Measurements from ENCODE around the gene OVCA2.

Gene OVCA2

DNA sequence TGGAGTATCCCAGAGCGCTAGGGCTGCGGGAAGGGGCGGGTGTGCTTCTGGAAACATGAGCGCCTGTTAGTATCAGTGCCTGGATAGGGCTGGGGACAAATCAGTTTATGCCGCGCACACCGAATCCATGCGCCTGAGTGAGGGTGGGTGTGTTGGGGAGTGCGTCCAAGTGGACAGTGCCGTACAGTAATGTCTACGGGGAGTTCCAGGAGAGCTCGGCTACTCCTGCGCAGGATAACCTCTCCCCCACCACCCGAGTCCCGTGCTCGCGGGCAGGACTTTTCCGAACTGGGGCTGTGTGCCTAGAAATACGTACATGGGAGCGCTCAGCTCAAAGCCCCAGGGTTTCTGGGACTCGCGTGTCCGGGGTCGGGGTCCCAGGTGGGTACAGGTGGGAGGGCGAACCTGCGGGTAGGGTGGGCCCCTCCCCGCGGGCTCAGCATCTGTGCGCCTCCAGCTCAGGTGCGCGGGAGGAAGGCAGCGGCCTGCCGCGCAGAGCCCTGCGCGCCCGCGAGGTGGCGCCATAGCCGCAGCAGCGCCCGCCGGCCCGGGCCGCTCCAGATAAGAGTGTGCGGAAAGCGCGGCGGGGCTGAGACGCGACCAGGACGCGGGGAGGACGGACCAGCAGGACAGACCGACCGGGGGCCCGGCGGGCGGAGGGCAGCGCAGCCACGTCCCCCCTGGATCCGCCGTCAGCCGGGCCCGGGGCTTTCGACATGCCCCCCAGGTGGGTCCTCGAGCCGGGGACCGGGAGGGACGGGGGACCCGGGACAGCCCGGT is 12.9 kb downstream of the OVCA2 start, which contains the start of gene HIC1:
TSS of gene HIC1 (plus strand) at position 592 of the 780 bp plus-strand sequence. CDS start 1,588 bp downstream, outside the sequence.
- peak in 10 of 14 donors; percentile 40 to 67 (median 54) for DNase-seq

DNA sequence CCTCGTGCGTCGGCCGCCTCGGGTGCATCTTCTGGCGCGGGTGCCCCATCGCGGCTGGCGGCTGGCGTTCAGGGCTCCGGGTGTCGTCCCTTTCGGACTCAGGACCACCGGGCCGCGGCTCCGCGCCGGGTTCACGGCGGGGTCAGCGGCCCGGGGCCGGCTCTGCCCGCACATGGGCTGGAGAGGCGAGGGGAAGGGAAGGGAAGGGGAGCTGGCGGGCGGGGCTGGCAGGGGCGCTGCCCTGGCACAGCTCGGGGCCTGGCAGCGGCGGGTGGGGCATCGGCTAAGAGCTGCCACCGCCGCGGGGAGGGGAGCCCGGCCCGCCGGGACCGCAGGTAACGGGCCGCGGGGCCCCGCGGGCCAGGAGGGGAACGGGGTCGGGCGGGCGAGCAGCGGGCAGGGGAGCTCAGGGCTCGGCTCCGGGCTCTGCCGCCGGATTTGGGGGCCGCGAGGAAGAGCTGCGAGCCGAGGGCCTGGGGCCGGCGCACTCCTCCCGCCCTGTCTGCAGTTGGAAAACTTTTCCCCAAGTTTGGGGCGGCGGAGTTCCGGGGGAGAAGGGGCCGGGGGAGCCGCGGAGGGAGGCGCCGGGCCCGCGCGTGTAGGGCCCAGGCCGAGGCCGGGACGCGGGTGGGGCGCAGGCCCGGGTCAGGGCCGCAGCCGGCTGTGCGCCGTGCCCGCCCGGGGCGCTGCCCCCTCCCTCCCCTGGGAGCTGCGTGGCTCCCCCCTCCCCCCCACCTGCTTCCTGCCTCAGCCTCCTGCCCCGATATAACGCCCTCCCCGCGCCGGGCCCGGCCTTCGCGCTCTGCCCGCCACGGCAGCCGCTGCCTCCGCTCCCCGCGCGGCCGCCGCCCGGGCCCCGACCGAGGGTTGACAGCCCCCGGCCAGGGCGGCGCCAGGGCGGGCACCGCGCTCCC is 13.7 kb downstream of the OVCA2 start:
- DNase-seq = no peak

DNA sequence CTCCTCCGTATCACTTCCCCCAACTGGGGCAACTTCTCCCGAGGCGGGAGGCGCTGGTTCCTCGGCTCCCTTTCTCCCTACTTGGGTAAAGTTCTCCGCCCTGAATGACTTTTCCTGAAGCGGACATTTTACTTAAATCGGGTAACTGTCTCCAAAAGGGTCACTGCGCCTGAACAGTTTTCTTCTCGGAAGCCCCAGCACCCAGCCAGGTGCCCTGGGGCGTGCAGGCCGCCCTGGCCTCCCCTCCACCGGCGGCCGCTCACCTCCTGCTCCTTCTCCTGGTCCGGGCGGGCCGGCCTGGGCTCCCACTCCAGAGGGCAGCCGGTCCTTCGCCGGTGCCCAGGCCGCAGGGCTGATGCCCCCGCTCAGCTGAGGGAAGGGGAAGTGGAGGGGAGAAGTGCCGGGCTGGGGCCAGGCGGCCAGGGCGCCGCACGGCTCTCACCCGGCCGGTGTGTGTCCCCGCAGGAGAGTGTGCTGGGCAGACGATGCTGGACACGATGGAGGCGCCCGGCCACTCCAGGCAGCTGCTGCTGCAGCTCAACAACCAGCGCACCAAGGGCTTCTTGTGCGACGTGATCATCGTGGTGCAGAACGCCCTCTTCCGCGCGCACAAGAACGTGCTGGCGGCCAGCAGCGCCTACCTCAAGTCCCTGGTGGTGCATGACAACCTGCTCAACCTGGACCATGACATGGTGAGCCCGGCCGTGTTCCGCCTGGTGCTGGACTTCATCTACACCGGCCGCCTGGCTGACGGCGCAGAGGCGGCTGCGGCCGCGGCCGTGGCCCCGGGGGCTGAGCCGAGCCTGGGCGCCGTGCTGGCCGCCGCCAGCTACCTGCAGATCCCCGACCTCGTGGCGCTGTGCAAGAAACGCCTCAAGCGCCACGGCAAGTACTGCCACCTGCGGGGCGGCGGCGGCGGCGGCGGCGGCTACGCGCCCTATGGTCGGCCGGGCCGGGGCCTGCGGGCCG is 14.7 kb downstream of the OVCA2 start:
- DNase-seq = no peak

DNA sequence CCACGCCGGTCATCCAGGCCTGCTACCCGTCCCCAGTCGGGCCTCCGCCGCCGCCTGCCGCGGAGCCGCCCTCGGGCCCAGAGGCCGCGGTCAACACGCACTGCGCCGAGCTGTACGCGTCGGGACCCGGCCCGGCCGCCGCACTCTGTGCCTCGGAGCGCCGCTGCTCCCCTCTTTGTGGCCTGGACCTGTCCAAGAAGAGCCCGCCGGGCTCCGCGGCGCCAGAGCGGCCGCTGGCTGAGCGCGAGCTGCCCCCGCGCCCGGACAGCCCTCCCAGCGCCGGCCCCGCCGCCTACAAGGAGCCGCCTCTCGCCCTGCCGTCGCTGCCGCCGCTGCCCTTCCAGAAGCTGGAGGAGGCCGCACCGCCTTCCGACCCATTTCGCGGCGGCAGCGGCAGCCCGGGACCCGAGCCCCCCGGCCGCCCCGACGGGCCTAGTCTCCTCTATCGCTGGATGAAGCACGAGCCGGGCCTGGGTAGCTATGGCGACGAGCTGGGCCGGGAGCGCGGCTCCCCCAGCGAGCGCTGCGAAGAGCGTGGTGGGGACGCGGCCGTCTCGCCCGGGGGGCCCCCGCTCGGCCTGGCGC is 15.4 kb downstream of the OVCA2 start:
- DNase-seq = no peak

DNA sequence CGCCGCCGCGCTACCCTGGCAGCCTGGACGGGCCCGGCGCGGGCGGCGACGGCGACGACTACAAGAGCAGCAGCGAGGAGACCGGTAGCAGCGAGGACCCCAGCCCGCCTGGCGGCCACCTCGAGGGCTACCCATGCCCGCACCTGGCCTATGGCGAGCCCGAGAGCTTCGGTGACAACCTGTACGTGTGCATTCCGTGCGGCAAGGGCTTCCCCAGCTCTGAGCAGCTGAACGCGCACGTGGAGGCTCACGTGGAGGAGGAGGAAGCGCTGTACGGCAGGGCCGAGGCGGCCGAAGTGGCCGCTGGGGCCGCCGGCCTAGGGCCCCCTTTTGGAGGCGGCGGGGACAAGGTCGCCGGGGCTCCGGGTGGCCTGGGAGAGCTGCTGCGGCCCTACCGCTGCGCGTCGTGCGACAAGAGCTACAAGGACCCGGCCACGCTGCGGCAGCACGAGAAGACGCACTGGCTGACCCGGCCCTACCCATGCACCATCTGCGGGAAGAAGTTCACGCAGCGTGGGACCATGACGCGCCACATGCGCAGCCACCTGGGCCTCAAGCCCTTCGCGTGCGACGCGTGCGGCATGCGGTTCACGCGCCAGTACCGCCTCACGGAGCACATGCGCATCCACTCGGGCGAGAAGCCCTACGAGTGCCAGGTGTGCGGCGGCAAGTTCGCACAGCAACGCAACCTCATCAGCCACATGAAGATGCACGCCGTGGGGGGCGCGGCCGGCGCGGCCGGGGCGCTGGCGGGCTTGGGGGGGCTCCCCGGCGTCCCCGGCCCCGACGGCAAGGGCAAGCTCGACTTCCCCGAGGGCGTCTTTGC is 16.2 kb downstream of the OVCA2 start:
- DNase-seq = no peak

DNA sequence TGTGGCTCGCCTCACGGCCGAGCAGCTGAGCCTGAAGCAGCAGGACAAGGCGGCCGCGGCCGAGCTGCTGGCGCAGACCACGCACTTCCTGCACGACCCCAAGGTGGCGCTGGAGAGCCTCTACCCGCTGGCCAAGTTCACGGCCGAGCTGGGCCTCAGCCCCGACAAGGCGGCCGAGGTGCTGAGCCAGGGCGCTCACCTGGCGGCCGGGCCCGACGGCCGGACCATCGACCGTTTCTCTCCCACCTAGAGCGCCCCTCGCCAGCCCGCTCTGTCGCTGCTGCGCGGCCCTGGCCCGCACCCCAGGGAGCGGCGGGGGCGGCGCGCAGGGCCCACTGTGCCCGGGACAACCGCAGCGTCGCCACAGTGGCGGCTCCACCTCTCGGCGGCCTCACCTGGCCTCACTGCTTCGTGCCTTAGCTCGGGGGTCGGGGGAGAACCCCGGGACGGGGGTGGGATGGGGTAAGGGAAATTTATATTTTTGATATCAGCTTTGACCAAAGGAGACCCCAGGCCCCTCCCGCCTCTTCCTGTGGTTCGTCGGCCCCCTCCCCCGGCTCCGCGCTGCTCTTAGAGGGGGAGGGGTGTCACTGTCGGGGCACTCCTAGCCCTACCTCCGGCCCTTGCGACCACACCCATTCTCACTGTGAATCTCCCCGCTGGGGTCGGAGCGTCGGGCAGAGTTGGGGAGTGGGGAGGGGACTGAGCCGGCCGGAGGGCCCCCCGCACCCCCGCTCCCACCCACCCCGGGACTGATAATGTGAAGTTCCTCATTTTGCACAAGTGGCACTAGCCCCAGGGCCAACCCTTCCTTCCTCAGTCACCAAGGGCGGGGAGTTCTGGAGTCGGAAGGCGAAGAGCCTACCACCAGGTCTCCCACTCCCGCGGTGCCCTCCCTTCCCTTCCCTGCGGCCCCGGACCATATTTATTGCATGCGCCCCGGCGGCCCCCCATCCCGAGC is 17.0 kb downstream of the OVCA2 start:
- peak in 5 of 14 donors; percentile 11 to 48 (median 20) for DNase-seq

DNA sequence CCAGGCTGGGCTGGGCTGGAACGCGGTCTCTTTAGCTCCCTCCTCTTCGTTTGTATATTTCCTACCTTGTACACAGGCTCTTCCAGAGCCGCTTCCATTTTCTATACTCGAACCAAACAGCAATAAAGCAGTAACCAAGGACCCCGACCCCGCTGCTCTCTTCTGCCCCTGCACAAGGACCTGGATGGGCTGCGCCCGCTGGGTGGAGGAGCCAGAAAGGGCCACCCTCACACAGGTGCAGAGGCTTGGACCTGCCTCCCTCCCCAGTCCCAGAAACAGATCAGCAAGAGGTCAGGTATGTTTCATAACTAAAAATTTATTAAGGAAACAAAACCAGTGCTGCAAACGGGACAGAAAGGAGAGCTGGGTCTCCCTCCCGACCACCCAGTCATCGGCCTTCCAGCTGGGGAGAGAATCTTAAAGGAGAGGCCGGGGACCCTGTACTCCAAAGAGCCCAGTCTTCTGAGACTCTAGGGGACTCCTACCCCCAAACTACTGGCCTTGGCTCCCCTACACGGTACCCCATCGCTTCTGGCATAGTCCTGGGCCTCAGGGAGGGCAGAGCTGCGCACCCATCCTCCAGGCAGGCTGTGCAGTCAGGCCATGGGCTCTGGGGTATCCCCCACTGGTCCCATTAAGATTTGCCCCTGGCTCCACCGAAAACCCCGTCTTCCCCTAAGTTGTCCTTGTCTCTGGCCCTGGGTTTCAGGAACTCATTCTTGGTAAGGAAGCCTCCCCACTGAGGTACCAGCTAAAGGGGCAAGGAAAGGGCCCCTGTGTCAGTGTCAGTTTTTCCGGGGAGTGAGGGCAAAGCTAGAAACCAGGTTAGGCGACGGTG is 17.9 kb downstream of the OVCA2 start:
- no peak for DNase-seq

DNA sequence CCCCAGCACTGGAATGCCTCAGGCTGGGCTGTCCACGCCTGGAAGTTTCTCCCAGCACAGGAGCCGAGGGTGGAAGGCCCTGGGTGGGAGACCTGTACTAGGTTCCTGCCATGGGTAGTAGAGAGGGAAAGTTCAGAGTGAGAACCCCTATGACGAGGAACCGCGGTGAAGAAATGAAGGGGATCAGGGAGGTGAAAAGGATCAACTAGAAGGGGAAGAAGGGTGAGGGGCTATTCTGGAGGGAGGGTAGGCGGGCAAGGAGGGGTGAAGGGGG is 18.5 kb downstream of the OVCA2 start:
- DNase-seq = no peak

DNA sequence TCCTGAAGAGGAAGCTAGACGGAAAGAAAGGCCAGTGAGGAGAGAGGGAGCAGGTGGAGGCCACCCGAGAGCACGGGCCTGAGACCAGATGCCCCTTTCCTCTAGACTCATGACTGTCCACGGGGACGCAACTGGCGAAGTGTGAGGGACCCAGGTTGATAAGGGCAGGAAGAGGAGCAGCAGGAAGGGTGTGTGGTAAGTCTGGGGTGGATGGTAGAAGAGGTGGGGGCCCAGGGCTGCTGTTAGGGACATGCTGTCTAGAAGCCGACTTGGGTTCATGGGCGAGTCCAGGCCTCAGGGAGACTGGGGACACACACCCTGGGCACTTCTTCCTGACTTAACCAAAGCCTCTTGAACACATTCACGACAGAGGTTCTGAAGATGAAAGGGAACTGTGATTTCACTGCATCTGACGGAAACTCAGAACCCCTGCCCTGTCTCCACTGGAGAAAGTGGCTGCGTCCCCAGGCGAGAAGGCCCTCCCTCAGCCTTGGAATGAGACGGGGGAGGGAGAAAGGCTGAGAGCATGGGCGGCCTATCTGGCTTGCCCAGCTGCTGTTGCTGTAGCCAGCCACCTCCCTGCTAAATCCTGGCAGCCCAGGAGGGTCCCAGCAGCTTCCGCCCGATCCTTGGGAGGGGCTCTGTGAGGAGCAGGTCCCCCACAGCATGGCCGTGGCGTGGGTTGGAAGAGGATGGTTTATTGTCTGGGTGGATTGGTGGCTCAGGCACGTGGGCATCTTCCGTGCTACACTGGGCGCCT is 19.0 kb downstream of the OVCA2 start:
- DNase-seq = no peak

DNA sequence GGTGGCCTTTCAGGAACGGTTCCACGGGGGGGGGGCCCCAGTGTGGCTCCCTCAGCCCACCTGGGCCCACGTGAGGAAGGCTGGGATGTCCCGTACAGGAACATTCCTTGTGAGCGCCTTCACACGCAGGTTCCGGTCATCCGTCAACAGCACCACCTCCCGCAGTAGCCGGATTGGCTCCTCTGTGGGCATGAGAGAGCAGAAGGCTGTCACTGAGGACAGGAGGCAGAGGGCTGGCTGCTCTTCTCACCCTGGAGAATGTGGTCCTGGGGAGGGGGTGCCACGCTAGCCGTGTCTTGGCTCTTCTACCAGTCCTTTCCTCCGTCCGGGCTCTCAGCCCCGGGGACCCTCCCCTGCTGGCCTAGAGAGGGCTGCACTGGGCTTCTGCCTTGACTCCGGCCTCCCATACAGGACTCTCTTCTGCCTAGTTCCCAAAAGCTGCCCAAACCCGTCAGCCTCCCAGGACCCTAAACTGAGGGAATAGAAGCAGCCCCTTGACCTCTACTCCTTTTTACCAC is 19.7 kb downstream of the OVCA2 start:
- no peak for DNase-seq

DNA sequence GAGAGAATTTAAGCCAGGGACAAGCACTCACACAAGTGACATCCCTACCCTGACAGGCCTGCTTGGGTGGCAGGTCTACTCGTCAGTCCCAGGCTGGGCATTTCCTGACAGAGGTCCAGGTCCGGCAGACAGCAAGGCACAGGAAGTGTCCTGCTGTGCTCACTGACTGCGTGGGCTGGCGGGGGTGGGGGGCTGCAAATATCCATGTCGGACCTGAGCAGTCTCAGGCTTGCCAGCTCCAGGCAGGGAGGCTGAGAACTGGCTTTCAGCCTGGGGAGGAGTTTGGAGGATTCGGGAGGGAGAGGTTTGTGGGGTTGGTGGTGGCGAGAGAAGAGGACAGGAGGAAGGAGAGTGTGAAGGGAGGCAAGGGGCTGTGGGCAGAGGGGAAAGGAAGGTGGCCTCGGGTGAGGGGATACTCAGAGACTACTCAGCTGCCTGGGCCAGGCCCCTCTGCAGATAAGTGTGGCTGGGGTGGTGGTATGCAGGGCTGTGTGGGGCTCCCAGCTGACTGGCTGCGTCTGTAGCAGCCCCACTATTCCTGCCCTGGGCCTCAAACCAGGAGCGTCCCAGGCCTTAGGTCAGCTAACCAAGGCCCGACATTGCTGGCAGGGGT is 20.9 kb downstream of the OVCA2 start:
- no peak for DNase-seq

DNA sequence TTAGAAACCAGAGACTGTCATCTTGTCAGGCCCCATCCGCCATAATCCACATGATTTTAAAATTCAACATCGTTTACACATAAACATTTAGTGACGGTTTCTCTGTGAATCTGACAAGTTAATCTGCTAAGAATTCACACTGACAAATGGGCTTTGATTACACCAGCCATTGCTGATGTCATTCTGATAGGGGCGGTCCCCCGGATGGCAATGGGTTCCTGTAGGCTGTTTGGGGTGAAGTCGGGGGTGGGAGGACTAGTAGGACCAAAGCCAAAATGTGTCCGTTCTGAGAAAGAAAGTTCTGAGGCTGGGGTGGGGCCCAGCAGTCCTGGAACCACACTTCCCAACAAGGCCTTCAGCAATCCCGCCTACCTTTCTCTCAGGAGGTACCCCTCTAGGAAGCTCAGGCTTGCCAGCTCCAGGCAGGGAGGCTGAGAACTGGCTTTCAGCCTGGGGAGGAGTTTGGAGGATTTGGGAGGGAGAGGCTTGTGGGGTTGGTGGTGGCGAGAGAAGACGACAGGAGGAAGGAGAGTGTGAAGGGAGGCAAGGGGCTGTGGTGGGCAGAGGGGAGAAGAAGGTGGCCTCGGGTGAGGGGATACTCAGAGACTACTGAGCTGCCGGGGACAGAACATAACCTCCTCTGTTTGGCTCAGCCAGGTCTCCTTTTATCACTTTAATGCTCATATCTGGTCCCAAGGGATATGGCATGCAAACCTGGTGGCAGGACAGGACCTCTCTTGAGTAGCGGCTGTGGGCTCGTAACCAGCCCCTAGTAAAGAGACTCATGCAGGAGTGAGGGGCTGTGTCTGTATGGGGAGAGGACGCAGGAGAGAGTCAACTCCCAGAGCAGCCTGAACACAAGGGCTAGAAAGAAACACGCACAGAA is 21.7 kb downstream of the OVCA2 start:
- DNase-seq = no peak

DNA sequence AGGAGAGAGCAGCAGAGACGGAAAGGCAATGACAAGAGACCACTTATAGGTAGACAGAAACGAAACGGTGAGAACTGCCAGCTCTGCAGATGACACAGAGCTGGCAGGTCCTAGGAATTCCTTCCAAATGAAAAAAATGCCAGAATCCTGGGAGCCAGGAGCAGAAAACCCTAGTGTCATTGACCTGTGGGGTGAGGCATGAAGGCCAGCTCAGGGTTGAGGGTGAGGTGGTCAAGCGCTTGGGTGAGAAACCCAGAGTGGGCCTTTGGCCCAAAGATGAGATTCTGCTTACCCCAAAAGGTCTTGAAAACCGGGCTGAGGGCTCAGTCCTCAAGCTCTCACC is 22.3 kb downstream of the OVCA2 start:
- DNase-seq = no peak

DNA sequence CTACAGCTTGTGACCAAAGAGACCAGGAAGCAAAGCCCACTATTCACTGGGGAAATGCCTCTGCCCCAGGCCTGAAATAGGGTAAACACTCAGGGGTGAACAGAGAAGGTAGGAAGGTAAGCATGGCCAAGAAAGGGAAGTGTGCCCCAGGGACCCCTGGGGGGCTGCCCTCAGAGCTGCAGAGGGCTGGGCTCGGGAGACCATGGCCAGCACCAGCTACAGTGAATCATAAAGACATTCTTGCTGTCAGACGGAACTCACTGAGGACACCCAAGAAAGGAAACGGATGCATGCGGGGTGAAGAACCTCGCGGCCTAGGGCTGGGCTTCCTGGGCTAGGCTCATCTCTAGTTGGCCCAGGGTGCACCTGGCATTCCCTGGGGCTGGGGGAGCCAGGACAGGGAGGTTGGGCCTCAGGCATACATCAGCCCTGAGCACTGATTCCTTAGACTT is 22.7 kb downstream of the OVCA2 start:
- no peak for DNase-seq

DNA sequence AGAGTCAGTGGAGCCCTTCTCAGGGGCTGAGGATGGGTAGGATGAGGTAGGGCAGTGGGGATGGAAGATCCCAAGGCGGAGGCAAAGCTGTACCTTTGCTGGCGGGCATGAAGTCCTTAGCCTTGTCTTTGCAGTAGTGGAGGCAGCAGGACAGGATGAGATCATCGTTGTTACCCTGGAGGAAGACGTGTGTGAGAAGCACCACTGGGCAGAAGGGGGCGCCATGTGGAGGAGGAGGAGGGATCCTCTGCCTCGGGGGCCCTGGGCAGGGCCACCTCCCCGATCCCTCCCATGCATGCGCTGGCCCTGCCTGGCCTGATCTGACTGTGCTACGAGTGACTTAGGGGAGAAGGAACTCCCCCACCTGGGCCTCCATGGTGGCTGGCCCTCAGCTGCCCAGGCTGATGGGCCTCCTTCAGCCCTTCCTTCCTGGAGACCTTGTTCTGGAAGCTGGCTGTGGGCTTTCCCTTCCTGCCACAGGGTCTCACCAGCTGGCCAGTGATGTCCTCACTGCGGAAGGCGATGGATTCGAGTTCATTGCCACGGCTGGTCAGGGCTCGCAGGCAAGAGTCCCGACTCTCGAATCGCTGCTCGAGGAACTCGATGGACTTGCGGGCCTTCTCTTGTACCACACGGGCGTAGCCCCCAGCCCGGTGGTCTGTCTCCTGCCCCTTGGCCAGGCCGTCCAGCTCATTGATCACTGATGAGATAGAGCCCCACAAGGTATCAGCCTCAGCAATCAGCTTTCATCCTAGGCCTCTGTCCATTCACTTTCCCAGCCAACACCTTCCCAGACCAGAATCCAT is 23.4 kb downstream of the OVCA2 start:
- no peak for DNase-seq

DNA sequence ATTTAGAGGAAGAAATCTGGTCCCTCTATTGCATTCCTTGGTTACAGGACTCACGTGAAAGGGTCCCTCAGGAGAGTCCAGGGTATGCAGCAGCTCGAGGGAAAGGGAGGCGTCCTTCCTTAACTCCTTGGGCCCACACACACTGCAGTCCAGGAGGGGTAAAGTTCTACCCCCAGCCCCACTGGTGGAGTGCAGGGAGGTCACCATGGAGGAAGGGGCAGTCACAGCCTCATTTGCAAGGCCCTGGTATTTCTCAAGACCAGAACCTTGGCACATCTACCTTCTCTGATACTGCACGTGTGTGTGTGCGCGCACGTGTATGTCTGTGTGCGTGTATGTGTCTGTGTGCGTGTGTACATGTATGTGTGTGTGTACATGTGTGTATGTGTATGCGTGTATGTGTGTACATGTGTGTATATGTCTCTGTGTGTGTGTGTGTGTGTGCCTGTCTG is 24.2 kb downstream of the OVCA2 start:
- DNase-seq = no peak
